HG02623 (cell line): ENCODE data around the gene KRTAP10-2.

Experiments
- ATAC-seq: cut with Tn5 transposase; IDR thresholded peaks from one replicate; pipeline ENCODE4 v1.9.1; 2021; ENCODE audit warnings: moderate library complexity; ENCODE audit not compliant: unreplicated experiment

Gene KRTAP10-2

GRCh38 chr21:44527156-44527982 lies 23.9 kb downstream of the KRTAP10-2 start:
- ATAC-seq: no peak

GRCh38 chr21:44526096-44526997 lies 25.0 kb downstream of the KRTAP10-2 start:
- ATAC-seq: no peak

GRCh38 chr21:44525391-44526095 lies 25.8 kb downstream of the KRTAP10-2 start:
- no peak for ATAC-seq

- ATAC-seq: no peak
Observed at GRCh38 chr21:44524414-44525371, 26.6 kb downstream of the KRTAP10-2 start.

- no peak for ATAC-seq
Observed at GRCh38 chr21:44523567-44524413, 27.5 kb downstream of the KRTAP10-2 start.

GRCh38 chr21:44522753-44523204 lies 28.5 kb downstream of the KRTAP10-2 start:
- no peak for ATAC-seq

- no peak for ATAC-seq
Observed at GRCh38 chr21:44521928-44522752, 29.2 kb downstream of the KRTAP10-2 start.

- no peak for ATAC-seq
Observed at GRCh38 chr21:44521301-44521927, 29.9 kb downstream of the KRTAP10-2 start.

GRCh38 chr21:44520326-44521300 lies 30.7 kb downstream of the KRTAP10-2 start:
- ATAC-seq: no peak

GRCh38 chr21:44519346-44520325 lies 31.7 kb downstream of the KRTAP10-2 start:
- ATAC-seq: no peak

GRCh38 chr21:44518686-44519085 lies 32.6 kb downstream of the KRTAP10-2 start:
- no peak for ATAC-seq

GRCh38 chr21:44517175-44517899 lies 34.0 kb downstream of the KRTAP10-2 start:
- no peak for ATAC-seq

GRCh38 chr21:44516828-44517174 lies 34.5 kb downstream of the KRTAP10-2 start:
- no peak for ATAC-seq

GRCh38 chr21:44516342-44516741 lies 35.0 kb downstream of the KRTAP10-2 start:
- no peak for ATAC-seq
